GM21723 (cell line): ENCODE measurements around the gene MARF1.
"Not testable (repeated sequence)": the region's sequence is repeated elsewhere in the genome, so short reads cannot be mapped to it uniquely, and the experiment has no call there.

Experiments used
- ATAC-seq: cut with Tn5 transposase; IDR thresholded peaks from one replicate; pipeline ENCODE4 v1.9.1; 2021; ENCODE audit warnings: mild to moderate bottlenecking, moderate library complexity; ENCODE audit not compliant: unreplicated experiment

The MARF1 gene

GRCh38 chr16:15643048-15643945 is at the start of gene MARF1:
TSS of gene MARF1 (minus strand) at chr16:15643154. CDS start at chr16:15639233, 3,921 bp downstream.
- ATAC-seq, result peak; percentile 37

GRCh38 chr16:15692508-15692907 is 49.6 kb upstream of the MARF1 start:
- not testable (repeated sequence) for ATAC-seq

- no peak for ATAC-seq
Measured at GRCh38 chr16:15691046-15691445, 48.1 kb upstream of the MARF1 start.

- no peak for ATAC-seq
Measured at GRCh38 chr16:15690296-15690695, 47.3 kb upstream of the MARF1 start.

GRCh38 chr16:15689290-15689689 is 46.3 kb upstream of the MARF1 start:
- ATAC-seq, result no peak

- no peak for ATAC-seq
Measured at GRCh38 chr16:15686287-15686686, 43.3 kb upstream of the MARF1 start.

GRCh38 chr16:15682105-15682570 is 39.2 kb upstream of the MARF1 start:
- ATAC-seq, result no peak

GRCh38 chr16:15677447-15677846 is 34.5 kb upstream of the MARF1 start:
- ATAC-seq, result no peak

GRCh38 chr16:15676506-15676905 is 33.6 kb upstream of the MARF1 start:
- ATAC-seq, result no peak

- ATAC-seq, result no peak
Measured at GRCh38 chr16:15674571-15674970, 31.6 kb upstream of the MARF1 start.

- no peak for ATAC-seq
Measured at GRCh38 chr16:15672514-15673167, 29.7 kb upstream of the MARF1 start.

GRCh38 chr16:15672127-15672513 is 29.2 kb upstream of the MARF1 start:
- not testable (repeated sequence) for ATAC-seq

GRCh38 chr16:15671530-15672117 is 28.7 kb upstream of the MARF1 start:
- ATAC-seq, result no peak

GRCh38 chr16:15667091-15667742 is 24.3 kb upstream of the MARF1 start:
- ATAC-seq, result no peak

GRCh38 chr16:15665107-15665506 is 22.2 kb upstream of the MARF1 start:
- ATAC-seq, result no peak

GRCh38 chr16:15660203-15660601 is 17.2 kb upstream of the MARF1 start:
- ATAC-seq, result no peak

GRCh38 chr16:15658556-15658955 is 15.6 kb upstream of the MARF1 start:
- ATAC-seq, result no peak

GRCh38 chr16:15658149-15658548 is 15.2 kb upstream of the MARF1 start:
- ATAC-seq, result no peak

- not testable (repeated sequence) for ATAC-seq
Measured at GRCh38 chr16:15655561-15655960, 12.6 kb upstream of the MARF1 start.

- ATAC-seq, result no peak
Measured at GRCh38 chr16:15654591-15654990, 11.6 kb upstream of the MARF1 start.

- no peak for ATAC-seq
Measured at GRCh38 chr16:15653227-15653626, 10.3 kb upstream of the MARF1 start.
